K562 (cell line): ENCODE data around the gene SFRP2. TPM values are rescaled to one million over a fixed set of nuclear protein-coding genes. Genes with fewer than 3 reads are reported as not detected.

ENCODE experiments used
- C11orf30 ChIP-seq: fragments of 450-650 bp; IDR thresholded peaks from 2 replicates; pipeline ENCODE4 v1.6.1; 2016; ENCODE audit warnings: low read depth, mild to moderate bottlenecking
- CTCF ChIP-seq, 3 experiments: IDR thresholded peaks in 2 of 3; conservative IDR thresholded peaks in 1 of 3; 2 replicates each; pipeline ENCODE4 v1.5.1; 2011 to 2012; ENCODE audit warnings: low read length in 3 of 3, mild to moderate bottlenecking in 3 of 3, control low read depth in 2 of 3, improper control_type of control experiment in 1 of 3, inconsistent platforms in 1 of 3, low read depth in 1 of 3, mixed read lengths in 1 of 3, moderate library complexity in 1 of 3; ENCODE audit not compliant: insufficient read depth in 2 of 3
- MBD1 ChIP-seq: fragments of 250-450 bp; sonication (Bioruptor Pico); IDR thresholded peaks from 2 replicates; pipeline ENCODE4 v1.8.0; 2022; ENCODE audit warnings: inconsistent platforms
- MYC ChIP-seq, 2 experiments: fragments of 250-450 bp in 1 of 2; sonication (Bioruptor Pico) in 1 of 2; IDR thresholded peaks; 2 replicates each; pipeline versions ENCODE4 v1.5.1 to v1.6.1; 2012 to 2021; ENCODE audit warnings: low read depth in 2 of 2, borderline replicate concordance in 1 of 2, improper control_type of control experiment in 1 of 2, low read length in 1 of 2, mild to moderate bottlenecking in 1 of 2, moderate library complexity in 1 of 2
- NR0B1 ChIP-seq: fragments of 450-650 bp; IDR thresholded peaks from one replicate; pipeline ENCODE4 v1.6.1; 2018; ENCODE audit warnings: mild to moderate bottlenecking, moderate library complexity; ENCODE audit not compliant: partially characterized antibody
- PKNOX1 ChIP-seq: fragments of 450-650 bp; IDR thresholded peaks from 2 replicates; pipeline ENCODE4 v1.6.1; 2016
- RBBP5 ChIP-seq: fragments of 200-600 bp; sonication (generic); IDR thresholded peaks from 2 replicates; pipeline ENCODE4 v1.6.1; 2012; ENCODE audit warnings: borderline replicate concordance, mild to moderate bottlenecking, low read length, control low read depth, inconsistent platforms; ENCODE audit not compliant: insufficient read depth, poor library complexity, severe bottlenecking
- RFX1 ChIP-seq: fragments of 450-650 bp; IDR thresholded peaks from 2 replicates; pipeline ENCODE4 v1.6.1; 2016; ENCODE audit warnings: mild to moderate bottlenecking, moderate library complexity
- TCF7 ChIP-seq: sonication (generic); IDR thresholded peaks from 2 replicates; pipeline ENCODE4 v1.6.1; 2016; ENCODE audit warnings: antibody characterized with exemption, borderline replicate concordance
- TSC22D4 ChIP-seq: fragments of 450-650 bp; IDR thresholded peaks from 2 replicates; pipeline ENCODE4 v1.6.1; 2016; ENCODE audit warnings: missing genetic modification characterization, missing biosample characterization, control low read depth
- ZNF175 ChIP-seq: fragments of 200-800 bp; sonication (Bioruptor generic); IDR thresholded peaks from 2 replicates; pipeline ENCODE4 v1.6.1; 2016; ENCODE audit warnings: low read depth, mild to moderate bottlenecking, missing genetic modification characterization, missing compliant biosample characterization
- ZNF316 ChIP-seq: fragments of 450-650 bp; IDR thresholded peaks from 2 replicates; pipeline ENCODE4 v1.6.1; 2016
- ZNF75A ChIP-seq: fragments of 450-650 bp; formaldehyde crosslinking; IDR thresholded peaks from 2 replicates; pipeline ENCODE4 v1.4.0; 2020; ENCODE audit warnings: mild to moderate bottlenecking
- polyA plus RNA-seq, 8 experiments: library from polyadenylated mRNA; depleted of rRNA in 4 of 8; stranded (reverse) in 5 of 8; unstranded in 3 of 8; fragments of >200 nt; fragmentation: Nextera tagmentation in 2 of 8; fragmentation: Illumina TruSeq in 1 of 8; extraction: Ambion mirVana in 2 of 8; extraction: Trizol in 1 of 8; gene quantifications; 2 replicates each; pipeline versions ENCODE4 v1.2.1 to v1.2.3, GENCODE V29; 2011 to 2014; ENCODE audit warnings: inconsistent platforms in 1 of 8, missing spikeins in 1 of 8
- total RNA-seq, 7 experiments: library from RNA; depleted of rRNA in 6 of 7; stranded (reverse); fragments of >200 nt in 6 of 7; fragmentation: Illumina TruSeq in 2 of 7; extraction: Trizol in 2 of 7; gene quantifications; 2 replicates each; pipeline versions ENCODE4 v1.2.1 to v1.2.3, GENCODE V29; 2011 to 2021; ENCODE audit warnings: low replicate concordance in 1 of 7

SFRP2 gene
- total and polyA plus RNA-seq, 9 of the 15 experiments (the other 6 are each of a cell fraction or from before 2014, with no cell fraction given), result 0.29 TPM; not detected in 8

- peak; percentile 48 to 51 (median 49); a peak in 5 of 6 replicates for TF ChIP-seq CTCF (IDR thresholded peaks at IDR 0.05 in 2 of 3, conservative IDR thresholded peaks at IDR 0.05 in 1 of 3; ENCODE audit: insufficient read depth in 2 of 3, low read depth in 1 of 3, low read length in 3 of 3)
- no peak for TF ChIP-seq PKNOX1
- TF ChIP-seq MBD1 (CRISPR knock-in tag), result no peak
- no peak for TF ChIP-seq ZNF75A (CRISPR knock-in tag)
- no peak for TF ChIP-seq ZNF175 (CRISPR knock-in tag)
- peak; percentile 57 for TF ChIP-seq ZNF316
- TF ChIP-seq C11orf30, result peak; percentile 33; the same call in 1 of the 2 replicates
- no peak for TF ChIP-seq NR0B1
- TF ChIP-seq RFX1, result no peak
- TF ChIP-seq TSC22D4 (tag), result no peak
- TF ChIP-seq TCF7, result no peak
- no peak for TF ChIP-seq MYC (IDR thresholded peaks at IDR 0.05; ENCODE audit: low read depth, low read length)
- TF ChIP-seq MYC (CRISPR knock-in tag; IDR thresholded peaks at IDR 0.05; ENCODE audit: borderline replicate concordance, low read depth), result no peak
- TF ChIP-seq RBBP5, result no peak
Measured at GRCh38 chr4:153763404-153763803, 25.5 kb downstream of the SFRP2 start (continued).
